Activated CD4-positive, alpha-beta T cell treated with anti-CD3 and anti-CD28 coated beads, Interleukin-2, amount 50 U/mL, for 24 hours (primary cell): ENCODE data around the gene HS6ST3.

Experiments
- DNase-seq, 2 donors: peaks; one replicate each; pipeline ENCODE4 v3.0.0-alpha.2; 2020; ENCODE audit warnings: low read depth in 1 of 2, low spot score in 1 of 2

HS6ST3 gene

DNA sequence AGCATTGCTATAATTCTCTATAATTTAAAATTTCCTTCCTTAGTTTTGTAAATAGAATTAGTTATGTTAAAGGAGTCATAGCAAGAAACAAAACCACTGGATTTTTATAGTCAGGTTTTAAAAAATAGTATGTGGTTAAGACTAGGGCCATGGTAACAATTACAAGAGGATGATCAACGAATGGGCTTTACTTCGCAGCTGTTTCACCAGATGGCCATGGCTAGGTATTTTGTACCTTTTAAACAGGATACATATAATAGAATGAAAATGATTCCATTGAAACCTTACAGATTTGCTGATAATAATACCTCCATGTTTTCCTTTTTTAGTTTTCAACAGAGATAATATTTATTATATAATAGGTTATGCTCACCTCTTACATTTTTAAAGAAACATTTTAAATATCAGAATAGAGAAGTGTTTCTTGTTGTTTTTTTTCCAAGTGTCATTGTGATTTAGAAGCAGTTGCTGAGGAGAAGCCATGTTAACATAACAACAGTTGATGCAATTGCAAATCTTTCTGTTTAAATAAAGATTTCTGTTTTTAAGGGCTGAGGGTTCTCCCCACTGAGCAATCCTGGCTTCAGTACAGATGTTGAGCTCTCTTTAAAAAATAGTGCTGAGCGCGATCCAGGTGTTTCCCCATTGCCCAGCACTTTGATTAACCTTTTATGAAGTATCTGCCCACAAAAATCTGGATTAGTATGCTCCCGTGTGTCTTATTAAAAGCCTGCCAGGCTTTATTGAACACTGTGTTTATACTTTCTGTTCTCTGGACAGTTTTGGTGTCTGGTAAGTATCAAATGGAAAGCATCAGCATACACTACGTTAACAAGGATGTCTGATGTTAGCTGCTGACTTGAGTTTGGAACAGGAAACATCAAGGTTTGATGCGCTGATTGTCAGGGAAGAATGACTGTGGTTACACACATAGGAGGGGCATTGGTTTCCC, 205.3 kb downstream of the HS6ST3 start:
- no peak for DNase-seq

- no peak for DNase-seq
Measured at GRCh38 chr13:96297360-96297759, 207.5 kb downstream of the HS6ST3 start.

GRCh38 chr13:96299235-96299634, 209.3 kb downstream of the HS6ST3 start:
- no peak for DNase-seq

DNA sequence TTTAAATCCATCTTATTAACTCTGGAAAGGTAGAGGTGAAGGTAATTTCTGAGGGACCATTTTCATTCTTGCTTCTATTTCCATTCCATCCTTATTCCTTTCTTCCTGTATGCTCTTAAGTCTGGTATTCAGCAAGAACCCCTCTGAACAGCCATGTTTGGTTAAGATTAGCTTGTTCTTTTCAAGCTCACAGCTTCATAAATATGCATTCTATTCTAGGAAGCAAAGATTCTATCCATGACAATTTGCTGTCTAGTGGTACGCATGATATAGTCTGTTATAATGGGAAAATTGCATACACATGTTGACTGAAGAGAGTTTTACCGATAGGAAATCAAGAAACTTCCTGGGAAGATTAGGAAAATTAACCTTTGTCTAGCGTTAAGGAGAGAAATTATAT, 218.7 kb downstream of the HS6ST3 start:
- no peak for DNase-seq

DNA sequence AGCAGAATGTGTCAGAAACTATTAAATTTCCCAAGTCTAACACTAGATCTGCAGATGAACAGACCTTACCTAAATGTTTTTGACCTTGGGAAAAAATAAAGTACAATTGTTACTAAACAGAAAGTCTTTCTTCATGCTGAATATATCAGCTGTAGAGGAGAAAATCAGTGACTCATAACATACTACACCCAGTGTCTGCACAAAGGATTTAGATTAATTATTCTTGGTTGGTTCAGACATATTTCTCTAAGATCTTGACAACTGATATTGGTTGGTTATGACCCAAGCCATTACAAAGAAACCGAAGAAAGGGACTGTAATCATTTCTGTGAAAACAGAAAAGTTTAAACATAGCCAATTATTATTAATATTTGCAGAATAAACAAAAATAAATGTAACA, 225.1 kb downstream of the HS6ST3 start:
- no peak for DNase-seq

GRCh38 chr13:96338030-96338429, 248.1 kb downstream of the HS6ST3 start:
- no peak for DNase-seq

DNA sequence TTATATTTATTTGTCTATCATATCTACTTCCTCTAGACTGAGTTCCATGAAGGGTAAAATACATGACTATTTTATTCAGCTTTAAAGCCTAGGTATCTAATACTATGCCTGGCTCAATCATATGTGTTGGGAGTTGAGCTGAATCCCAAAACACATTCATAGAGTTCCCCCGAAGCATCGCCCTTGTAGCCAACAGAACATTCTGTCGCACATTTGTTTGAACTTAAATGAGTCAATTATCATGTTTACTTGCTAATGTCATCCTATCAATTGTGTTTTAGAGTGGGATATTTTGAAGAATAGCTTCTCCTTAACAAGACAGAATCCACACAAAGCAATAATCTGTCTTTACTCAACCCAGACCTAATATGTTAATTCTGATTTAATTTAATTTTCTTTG, 252.4 kb downstream of the HS6ST3 start:
- DNase-seq, result no peak

- DNase-seq, result no peak
Measured at GRCh38 chr13:96342852-96343465, 253.1 kb downstream of the HS6ST3 start.

DNA sequence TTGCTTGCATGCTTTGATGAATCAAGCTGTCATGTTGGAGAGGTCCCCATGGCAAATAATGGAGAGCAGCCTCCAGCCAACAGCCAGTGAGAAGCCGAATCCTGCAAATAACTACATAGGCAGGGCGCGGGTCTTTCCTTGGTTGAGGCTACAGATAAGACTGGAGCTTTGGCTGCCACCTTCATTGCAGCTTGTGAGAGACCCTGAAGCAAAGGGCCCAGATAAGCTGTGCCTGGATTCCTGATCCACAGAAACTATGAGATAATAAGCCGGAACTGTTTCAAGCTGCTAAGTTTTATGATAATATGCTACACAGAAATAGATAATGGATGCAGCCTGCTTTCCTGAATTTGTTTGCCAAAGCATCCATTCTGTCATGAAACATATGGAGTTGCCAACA, 257.0 kb downstream of the HS6ST3 start:
- no peak for DNase-seq

DNA sequence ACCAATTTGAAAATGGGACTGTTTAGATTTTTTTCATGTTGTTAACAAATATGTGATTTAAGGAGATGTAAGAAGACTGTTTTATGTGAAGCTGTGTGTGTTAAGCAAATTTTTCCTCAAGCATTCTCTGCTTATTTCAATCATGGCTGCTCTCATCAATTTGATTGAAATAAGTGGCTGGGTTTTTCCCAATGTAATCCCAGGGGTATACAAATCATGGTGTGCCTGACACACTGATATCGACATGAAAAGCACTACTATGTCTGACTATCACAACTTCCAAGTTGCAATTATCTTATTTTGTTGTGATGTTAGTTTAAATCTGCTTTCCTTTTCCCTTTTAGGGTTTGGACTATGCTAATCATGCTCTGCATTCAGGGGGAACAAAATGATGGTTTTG, 283.7 kb downstream of the HS6ST3 start:
- no peak for DNase-seq

GRCh38 chr13:96377835-96378234, 287.9 kb downstream of the HS6ST3 start:
- DNase-seq, result no peak

- DNase-seq, result no peak
Measured at GRCh38 chr13:96379967-96380366, 290.1 kb downstream of the HS6ST3 start.

- DNase-seq, result no peak
Measured at GRCh38 chr13:96381681-96382080, 291.8 kb downstream of the HS6ST3 start.

- DNase-seq, result no peak
Measured at GRCh38 chr13:96388598-96388997, 298.7 kb downstream of the HS6ST3 start.

DNA sequence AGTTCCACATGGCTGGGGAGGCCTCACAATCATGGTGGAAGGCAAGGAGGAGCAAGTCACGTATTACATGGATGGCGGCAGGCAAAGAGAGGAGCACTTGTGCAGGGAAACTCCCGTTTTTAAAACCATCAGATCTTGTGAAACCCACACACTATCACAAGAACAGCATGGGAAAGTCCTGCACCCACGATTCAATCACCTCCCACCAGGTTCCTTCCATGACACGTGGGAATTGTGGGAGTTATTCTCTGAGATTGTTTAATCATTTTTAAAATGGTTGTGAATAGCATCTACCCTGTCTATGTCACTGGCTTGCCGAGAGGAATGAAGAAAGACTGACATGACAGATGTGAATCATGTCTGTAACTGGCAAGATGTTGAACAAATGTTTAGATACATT, 301.7 kb downstream of the HS6ST3 start:
- DNase-seq, result no peak

DNA sequence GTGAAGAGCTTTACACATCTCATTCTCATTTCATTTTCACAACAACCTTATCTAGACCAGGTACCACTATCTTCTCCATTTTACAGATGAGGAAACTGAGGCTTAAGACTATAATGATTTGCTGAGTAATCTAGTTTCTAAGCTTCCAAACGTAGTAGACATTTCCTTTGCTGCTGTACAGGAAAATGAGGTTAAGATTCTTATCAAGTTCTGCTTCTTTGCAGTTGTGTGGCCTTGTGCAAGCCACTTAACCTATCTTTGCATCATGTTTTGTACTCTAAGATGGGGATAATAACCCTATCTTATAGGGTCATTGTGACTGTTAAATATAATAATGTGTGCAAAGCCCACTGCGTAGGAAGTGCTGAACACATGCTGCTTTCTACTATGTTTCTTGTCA, 307.9 kb downstream of the HS6ST3 start:
- no peak for DNase-seq

DNA sequence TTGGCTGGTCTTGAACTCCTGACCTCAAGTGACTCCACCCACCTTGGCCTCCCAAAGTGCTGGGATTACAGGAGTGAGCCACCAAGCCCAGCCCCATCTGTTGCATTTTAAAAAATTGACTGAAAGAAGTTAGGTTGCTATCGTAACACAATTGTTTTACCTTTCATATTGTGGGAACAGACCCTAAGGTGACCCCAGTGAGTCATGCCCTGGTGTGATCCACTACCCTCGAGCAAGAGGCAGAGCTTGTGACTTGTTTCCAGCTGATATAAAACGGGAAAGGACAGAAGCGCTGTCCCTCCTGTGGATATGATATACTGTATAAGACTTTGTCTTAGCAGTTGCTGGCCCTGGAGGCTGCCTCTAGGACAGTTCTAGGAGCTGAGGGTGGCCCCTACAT, 308.6 kb downstream of the HS6ST3 start:
- no peak for DNase-seq

GRCh38 chr13:96403241-96403640, 313.3 kb downstream of the HS6ST3 start:
- no peak for DNase-seq

DNA sequence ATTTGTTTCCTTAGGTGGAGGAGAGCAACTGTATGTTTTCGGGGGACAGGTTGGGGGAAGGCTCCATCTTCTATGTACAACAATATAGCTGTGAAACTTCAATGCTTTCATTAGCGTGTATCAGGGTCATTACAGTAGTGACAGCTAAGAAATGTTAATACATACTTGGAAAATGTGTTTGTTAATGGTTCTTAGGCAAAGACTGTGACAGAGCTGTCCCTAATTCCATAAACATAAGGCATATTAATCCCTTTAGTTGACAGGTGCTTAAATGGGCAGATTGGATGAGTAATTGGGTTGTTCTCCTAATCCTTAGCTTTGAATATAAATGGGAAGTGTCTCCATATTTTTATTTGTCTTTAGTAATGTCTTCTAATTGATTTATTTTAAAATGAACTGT, 313.7 kb downstream of the HS6ST3 start:
- no peak for DNase-seq

DNA sequence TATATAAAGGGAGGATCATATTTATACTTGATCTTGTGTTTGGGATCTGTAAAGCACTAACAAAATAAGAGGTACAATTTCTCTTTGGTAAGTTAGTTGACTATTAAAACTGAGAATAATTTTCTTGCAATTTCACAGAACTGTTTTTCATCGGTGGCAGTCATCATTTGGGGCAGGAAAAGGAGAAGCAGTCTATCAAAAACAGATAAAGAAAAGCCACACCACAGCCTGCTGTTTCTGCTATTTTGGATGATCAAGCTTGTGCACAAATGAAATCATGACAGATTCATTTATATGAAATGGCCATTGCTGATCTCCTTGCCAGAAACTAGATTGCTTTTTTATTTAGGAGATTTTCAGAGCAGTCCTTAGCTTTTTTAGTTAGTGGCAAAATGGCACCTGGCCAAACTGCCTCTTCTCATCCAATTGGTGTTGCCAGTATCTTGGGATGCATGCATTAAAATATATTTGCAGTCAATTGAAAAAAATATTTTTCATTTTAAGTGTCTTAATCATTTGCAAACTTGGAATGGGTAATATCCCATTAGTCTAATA, 326.0 kb downstream of the HS6ST3 start:
- DNase-seq, result no peak

DNA sequence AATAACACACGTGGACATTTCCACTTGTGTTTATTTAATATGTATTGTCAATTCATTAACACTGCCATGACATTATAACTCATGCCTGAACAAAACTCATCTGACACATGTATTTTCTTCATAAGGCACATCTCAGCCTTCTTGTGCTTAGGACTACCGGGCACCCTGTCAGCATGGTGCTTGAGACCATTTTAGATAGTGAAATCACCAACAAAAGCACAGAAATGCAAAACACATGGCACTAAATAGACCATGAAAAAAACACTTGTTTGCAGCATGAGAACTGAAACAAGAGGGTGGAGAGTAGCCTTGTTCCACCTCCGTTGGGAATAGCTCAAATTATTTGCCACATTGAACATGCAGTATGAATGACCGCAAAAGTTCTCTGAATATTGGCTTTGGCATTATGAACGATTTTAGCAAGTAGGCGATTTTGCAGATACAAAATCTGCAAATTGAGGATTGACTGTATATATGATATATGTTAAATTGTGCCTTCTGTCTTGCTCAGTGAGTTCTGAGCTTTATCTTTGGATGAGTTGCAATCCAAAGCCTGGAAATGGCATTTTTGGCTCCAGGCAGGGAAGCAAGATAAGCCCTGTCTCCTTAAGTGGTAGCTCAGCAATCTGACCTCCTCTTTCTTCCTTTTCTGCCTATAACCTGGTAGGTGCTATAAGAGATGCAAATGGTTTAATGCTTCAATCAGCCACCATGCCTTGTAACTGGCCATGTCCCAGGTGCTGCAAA, 328.2 kb downstream of the HS6ST3 start:
- no peak for DNase-seq

DNA sequence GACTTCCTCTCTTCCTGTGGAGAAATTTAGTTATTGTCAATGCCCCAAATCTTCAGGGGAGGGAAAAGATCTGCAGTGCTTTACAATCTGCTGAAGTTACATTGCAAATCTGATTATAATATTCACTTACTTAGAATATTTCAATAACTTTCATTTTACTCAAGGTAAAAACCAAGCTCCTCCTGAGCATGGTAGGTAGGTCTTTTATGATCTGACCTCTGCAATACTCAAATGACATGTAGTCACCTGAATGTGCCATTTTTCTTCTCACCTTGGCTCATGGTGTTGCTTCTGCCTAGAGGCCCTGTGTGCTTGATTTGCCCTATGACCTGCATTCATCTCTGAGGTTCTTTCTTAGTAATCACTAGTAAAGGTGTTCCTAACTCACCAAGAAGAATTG, 331.4 kb downstream of the HS6ST3 start:
- no peak for DNase-seq
